ENCODE measurements around the gene MGA.
"Not testable (repeated sequence)": the region's sequence is repeated elsewhere in the genome, so short reads cannot be mapped to it uniquely, and the experiment has no call there.

The MGA gene

GRCh38 chr15:41714291-41714690 lies 54.1 kb downstream of the MGA start:
- Histone ChIP-seq H3K27me3 (ENCODE audit: insufficient read depth, poor library complexity, severe bottlenecking) (no peaks in the 10 kb centered on the region), H3K4me3 (ENCODE audit: severe bottlenecking) (no peak overlapping the region), H3K27ac (ENCODE audit: poor library complexity, severe bottlenecking) (no peak overlapping the region), H3K9me3 (ENCODE audit: severe bottlenecking) (no peaks in the 10 kb centered on the region), H3K36me3 (ENCODE audit: low read depth) (peaks cover 73% of the 10 kb centered on the region), H3K4me1 (ENCODE audit: insufficient read depth, poor library complexity, severe bottlenecking) (no peaks in the 10 kb centered on the region)
- TF ChIP-seq CTCF (IDR thresholded peaks at IDR 0.05; ENCODE audit: poor library complexity, severe bottlenecking), result no peak
- DNase-seq (ENCODE audit: low spot score), result no peak
- no peak for ATAC-seq (ENCODE audit: low read depth)

GRCh38 chr15:41716864-41717263 lies 56.7 kb downstream of the MGA start:
- Histone ChIP-seq H3K27ac (ENCODE audit: poor library complexity, severe bottlenecking) (no peak overlapping the region), H3K4me3 (ENCODE audit: severe bottlenecking) (no peak overlapping the region), H3K36me3 (ENCODE audit: low read depth) (peaks cover 50% of the 10 kb centered on the region), H3K9me3 (ENCODE audit: severe bottlenecking) (no peaks in the 10 kb centered on the region), H3K27me3 (ENCODE audit: insufficient read depth, poor library complexity, severe bottlenecking) (no peaks in the 10 kb centered on the region), H3K4me1 (ENCODE audit: insufficient read depth, poor library complexity, severe bottlenecking) (no peaks in the 10 kb centered on the region)
- ATAC-seq (ENCODE audit: low read depth) (no peak), DNase-seq (ENCODE audit: low spot score) (no peak)
- TF ChIP-seq CTCF (IDR thresholded peaks at IDR 0.05; ENCODE audit: poor library complexity, severe bottlenecking), result no peak

- Histone ChIP-seq H3K27me3 (ENCODE audit: insufficient read depth, poor library complexity, severe bottlenecking) (no peaks in the 10 kb centered on the region), H3K9me3 (ENCODE audit: severe bottlenecking) (no peaks in the 10 kb centered on the region), H3K4me3 (ENCODE audit: severe bottlenecking) (no peak overlapping the region), H3K27ac (ENCODE audit: poor library complexity, severe bottlenecking) (no peak overlapping the region), H3K36me3 (ENCODE audit: low read depth) (peaks cover 55% of the 10 kb centered on the region), H3K4me1 (ENCODE audit: insufficient read depth, poor library complexity, severe bottlenecking) (no peaks in the 10 kb centered on the region)
- DNase-seq (ENCODE audit: low spot score), result no peak
- no peak for TF ChIP-seq CTCF (IDR thresholded peaks at IDR 0.05; ENCODE audit: poor library complexity, severe bottlenecking)
- no peak for ATAC-seq (ENCODE audit: low read depth)
These were observed 66.9 kb downstream of the MGA start for GRCh38 chr15:41727143-41727542.

GRCh38 chr15:41728061-41728460 lies 67.9 kb downstream of the MGA start:
- H3K4me3 ChIP-seq (ENCODE audit: severe bottlenecking); H3K9me3 ChIP-seq (ENCODE audit: severe bottlenecking); H3K27me3 ChIP-seq (ENCODE audit: insufficient read depth, poor library complexity, severe bottlenecking); ATAC-seq (ENCODE audit: low read depth); H3K27ac ChIP-seq (ENCODE audit: poor library complexity, severe bottlenecking); DNase-seq (ENCODE audit: low spot score); H3K4me1 ChIP-seq (ENCODE audit: insufficient read depth, poor library complexity, severe bottlenecking): not testable (repeated sequence)
- peaks cover 65% of the 10 kb centered on the region for H3K36me3 ChIP-seq (ENCODE audit: low read depth)

GRCh38 chr15:41730543-41730942 lies 70.3 kb downstream of the MGA start:
- Histone ChIP-seq H3K27ac (ENCODE audit: poor library complexity, severe bottlenecking) (no peak overlapping the region), H3K36me3 (ENCODE audit: low read depth) (peaks cover 89% of the 10 kb centered on the region), H3K27me3 (ENCODE audit: insufficient read depth, poor library complexity, severe bottlenecking) (no peaks in the 10 kb centered on the region), H3K4me3 (ENCODE audit: severe bottlenecking) (no peak overlapping the region), H3K9me3 (ENCODE audit: severe bottlenecking) (no peaks in the 10 kb centered on the region), H3K4me1 (ENCODE audit: insufficient read depth, poor library complexity, severe bottlenecking) (no peaks in the 10 kb centered on the region)
- no peak for TF ChIP-seq CTCF (IDR thresholded peaks at IDR 0.05; ENCODE audit: poor library complexity, severe bottlenecking)
- no peak for DNase-seq (ENCODE audit: low spot score)
- ATAC-seq (ENCODE audit: low read depth), result no peak

Data from RWPE2 (cell line).